ENCODE measurements around the gene PEMT.
"Not testable (repeated sequence)": the region's sequence is repeated elsewhere in the genome, so short reads cannot be mapped to it uniquely, and the experiment has no call there.

PEMT gene

GRCh38 chr17:17487998-17488397 lies 103.5 kb downstream of the PEMT start:
- ChIA-PET CTCF (interaction anchor here (2.7 kb wide), 1 partner anchor 9 kb away, joined by 12 read pairs; no protein-coding TSS in a partner anchor), POLR2A (no interaction called here)
- no peak for DNase-seq (ENCODE audit: extremely low spot score)
- TF ChIP-seq CTCF (IDR thresholded peaks at IDR 0.05; ENCODE audit: control extremely low read depth, extremely low read depth, low read depth, missing control alignments), result no peak

- CTCF ChIA-PET, result interaction anchor here (1.3 to 2.7 kb wide), 2 partner anchors 10 to 156 kb away, joined by 3 to 12 read pairs; no protein-coding TSS in a partner anchor
- DNase-seq (ENCODE audit: extremely low spot score); POLR2A ChIA-PET: not testable (repeated sequence)
Observed at GRCh38 chr17:17486416-17486815, 105.1 kb downstream of the PEMT start.

GRCh38 chr17:17485420-17485819 lies 106.1 kb downstream of the PEMT start:
- ChIA-PET CTCF (no interaction called here), POLR2A (no interaction called here)
- TF ChIP-seq CTCF (IDR thresholded peaks at IDR 0.05; ENCODE audit: control extremely low read depth, extremely low read depth, low read depth, missing control alignments), result no peak
- no peak for DNase-seq (ENCODE audit: extremely low spot score)

GRCh38 chr17:17484451-17484899 lies 107.0 kb downstream of the PEMT start:
- no peak for TF ChIP-seq CTCF (IDR thresholded peaks at IDR 0.05; ENCODE audit: control extremely low read depth, extremely low read depth, low read depth, missing control alignments)
- ChIA-PET POLR2A (no interaction called here), CTCF (interaction anchor here (1.3 kb wide), 1 partner anchor 122 kb away, joined by 4 read pairs; no protein-coding TSS in a partner anchor)
- DNase-seq (ENCODE audit: extremely low spot score), result no peak

GRCh38 chr17:17481860-17482259 lies 109.6 kb downstream of the PEMT start:
- no peak for DNase-seq (ENCODE audit: extremely low spot score)
- no peak for TF ChIP-seq CTCF (IDR thresholded peaks at IDR 0.05; ENCODE audit: control extremely low read depth, extremely low read depth, low read depth, missing control alignments)
- POLR2A ChIA-PET, result no interaction called here
- CTCF ChIA-PET, result interaction anchor here (1.2 to 1.9 kb wide), 2 partner anchors 8 to 15 kb away, joined by 6 to 7 read pairs; partner anchors contain the start of gene RASD1

GRCh38 chr17:17480593-17481148 lies 110.8 kb downstream of the PEMT start:
- ChIA-PET POLR2A (no interaction called here), CTCF (interaction anchor here (1.9 kb wide), 1 partner anchor 10 kb away, joined by 7 read pairs; no protein-coding TSS in a partner anchor)

More at GRCh38 chr17:17480593-17481148, 110.8 kb downstream of the PEMT start:
- TF ChIP-seq CTCF (IDR thresholded peaks at IDR 0.05; ENCODE audit: control extremely low read depth, extremely low read depth, low read depth, missing control alignments), result no peak
- DNase-seq (ENCODE audit: extremely low spot score), result no peak
